ENCODE data around the gene TRNP1.

TRNP1 gene

DNA sequence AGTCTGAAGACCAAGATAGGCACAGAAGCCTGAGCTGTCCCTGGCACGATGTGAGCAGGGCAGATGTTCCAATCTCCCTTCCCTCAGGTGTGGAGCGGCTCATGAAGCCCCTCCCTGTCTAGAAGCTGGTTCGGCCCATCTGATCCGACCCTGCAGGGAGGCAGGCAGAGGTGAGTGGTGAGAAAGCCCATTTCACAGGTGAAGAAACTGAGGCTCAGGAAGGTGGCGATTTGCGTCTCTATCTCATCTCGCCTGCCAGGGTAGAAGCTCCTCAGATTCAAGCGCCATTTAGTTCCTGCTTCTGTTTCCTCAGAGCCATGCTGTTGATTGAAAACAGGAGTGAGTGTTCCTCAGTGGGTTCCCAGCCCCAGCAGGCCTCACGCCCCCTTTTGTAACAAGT lies 36.0 kb downstream of the TRNP1 start:
- Histone ChIP-seq H3K4me3 (no peak overlapping the region), H3K27ac (no peak overlapping the region)
- DNase-seq (ENCODE audit: low spot score) = no peak
- TF ChIP-seq, protein P1, sequence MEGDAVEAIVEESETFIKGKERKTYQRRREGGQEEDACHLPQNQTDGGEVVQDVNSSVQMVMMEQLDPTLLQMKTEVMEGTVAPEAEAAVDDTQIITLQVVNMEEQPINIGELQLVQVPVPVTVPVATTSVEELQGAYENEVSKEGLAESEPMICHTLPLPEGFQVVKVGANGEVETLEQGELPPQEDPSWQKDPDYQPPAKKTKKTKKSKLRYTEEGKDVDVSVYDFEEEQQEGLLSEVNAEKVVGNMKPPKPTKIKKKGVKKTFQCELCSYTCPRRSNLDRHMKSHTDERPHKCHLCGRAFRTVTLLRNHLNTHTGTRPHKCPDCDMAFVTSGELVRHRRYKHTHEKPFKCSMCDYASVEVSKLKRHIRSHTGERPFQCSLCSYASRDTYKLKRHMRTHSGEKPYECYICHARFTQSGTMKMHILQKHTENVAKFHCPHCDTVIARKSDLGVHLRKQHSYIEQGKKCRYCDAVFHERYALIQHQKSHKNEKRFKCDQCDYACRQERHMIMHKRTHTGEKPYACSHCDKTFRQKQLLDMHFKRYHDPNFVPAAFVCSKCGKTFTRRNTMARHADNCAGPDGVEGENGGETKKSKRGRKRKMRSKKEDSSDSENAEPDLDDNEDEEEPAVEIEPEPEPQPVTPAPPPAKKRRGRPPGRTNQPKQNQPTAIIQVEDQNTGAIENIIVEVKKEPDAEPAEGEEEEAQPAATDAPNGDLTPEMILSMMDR (IDR thresholded peaks at IDR 0.05) = no peak

DNA sequence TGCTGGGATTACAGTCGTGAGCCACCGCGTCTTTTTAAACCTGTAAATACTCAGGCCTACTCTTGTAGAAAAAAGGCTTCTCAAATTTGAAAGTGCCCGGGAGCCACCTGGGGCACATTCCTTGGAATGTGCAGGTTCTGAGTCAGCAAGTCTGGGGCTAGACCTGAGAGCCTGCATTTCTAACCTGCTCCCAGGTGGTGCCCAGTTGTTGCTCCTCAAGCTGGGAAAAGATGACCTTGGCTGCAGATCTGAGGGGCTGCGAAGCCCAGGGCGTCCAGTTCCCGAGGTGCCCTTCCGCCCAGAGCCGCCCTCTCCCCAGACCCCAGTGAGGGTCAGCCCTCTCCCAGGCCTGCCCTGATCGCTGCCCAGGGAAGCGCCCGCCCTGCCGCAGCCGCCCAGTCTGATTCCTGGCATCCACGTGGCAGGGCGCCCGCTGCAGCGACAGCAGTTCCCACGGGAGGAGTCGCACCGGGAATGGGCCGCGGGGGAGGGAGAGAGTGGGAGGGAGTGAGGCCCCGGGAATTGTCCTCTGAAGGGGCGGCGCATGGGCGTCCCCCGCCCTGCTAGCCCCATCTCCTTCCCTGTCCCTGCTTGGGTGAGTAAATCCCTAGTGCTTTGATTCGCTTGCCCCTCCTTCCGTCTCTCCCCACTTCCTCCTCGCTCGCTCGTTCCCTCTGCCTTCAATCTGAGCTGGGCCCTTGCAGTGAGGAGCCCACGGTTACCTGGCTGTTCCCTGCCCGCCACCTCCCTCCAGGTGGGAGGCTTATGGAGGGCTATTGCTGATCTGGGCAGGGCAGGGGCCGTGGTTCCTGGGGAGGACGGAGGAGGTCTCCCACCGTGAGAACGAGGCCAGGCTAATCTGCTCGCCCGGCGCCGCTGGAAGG lies 38.0 kb downstream of the TRNP1 start:
- H3K27ac ChIP-seq = peak overlapping the region; percentile 76 to 91
- H3K4me3 ChIP-seq = peak overlapping the region; percentile 64
- TF ChIP-seq, protein P1 (IDR thresholded peaks at IDR 0.05) = no peak
- DNase-seq (ENCODE audit: low spot score) = peak; percentile 92

DNA sequence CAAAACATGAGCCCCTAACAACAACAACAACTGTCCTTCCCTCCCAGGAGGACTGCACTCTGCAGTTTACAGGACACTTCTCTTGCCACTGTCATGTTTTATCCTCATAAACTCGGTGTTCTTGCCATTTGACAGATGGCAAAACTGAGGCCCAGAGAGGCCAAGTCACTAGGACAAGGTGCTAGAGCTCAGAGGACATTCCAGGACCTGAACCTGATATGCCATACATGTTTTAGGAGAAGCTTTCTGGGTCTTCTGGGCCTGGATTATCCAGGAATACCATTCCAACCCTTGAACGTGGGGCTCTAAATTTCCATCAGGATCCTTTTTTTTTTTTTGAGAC lies 38.6 kb downstream of the TRNP1 start:
- TF ChIP-seq, protein P1 (IDR thresholded peaks at IDR 0.05) = no peak
- Histone ChIP-seq H3K27ac (peak overlapping the region; percentile 76 to 91), H3K4me3 (peak overlapping the region; percentile 64)
- DNase-seq (ENCODE audit: low spot score) = no peak

DNA sequence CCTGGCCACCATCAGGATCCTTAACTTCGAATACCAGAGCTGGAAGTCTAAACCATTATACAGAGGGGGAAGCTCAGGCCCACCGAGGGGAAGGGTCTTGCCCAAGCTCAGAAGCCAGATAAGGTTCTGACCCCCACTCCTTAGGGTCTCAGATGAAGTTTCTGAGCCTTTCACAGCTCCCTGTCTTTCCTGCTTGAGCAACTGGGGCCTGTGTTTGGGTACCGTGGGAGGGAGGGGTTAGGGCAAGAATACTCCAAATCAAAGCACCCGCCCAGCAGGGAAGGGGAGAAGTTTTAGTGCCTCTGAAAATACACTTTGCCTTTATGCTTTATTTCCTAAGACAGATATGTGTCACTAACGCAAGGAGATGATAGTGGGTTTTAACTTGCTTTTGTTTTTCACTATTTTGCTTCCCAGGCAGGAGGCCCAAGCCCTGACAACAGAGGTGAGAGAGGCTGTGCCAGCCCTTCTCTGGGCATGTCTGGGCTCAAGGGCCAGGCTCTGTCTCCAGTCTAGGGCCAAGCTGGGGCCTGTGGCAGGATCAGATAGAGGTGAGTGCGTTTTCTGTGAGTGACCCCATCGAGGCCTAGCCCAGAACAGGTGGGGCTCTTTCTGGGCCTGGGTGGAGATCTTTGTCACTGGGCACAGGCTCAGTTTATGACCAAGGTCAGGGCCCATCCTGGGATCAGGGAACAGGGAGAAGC lies 39.7 kb downstream of the TRNP1 start:
- Histone ChIP-seq H3K27ac (peak overlapping the region; percentile 9 to 56), H3K4me3 (no peak overlapping the region)
- TF ChIP-seq, protein P1 (IDR thresholded peaks at IDR 0.05) = no peak
- DNase-seq (ENCODE audit: low spot score) = no peak

DNA sequence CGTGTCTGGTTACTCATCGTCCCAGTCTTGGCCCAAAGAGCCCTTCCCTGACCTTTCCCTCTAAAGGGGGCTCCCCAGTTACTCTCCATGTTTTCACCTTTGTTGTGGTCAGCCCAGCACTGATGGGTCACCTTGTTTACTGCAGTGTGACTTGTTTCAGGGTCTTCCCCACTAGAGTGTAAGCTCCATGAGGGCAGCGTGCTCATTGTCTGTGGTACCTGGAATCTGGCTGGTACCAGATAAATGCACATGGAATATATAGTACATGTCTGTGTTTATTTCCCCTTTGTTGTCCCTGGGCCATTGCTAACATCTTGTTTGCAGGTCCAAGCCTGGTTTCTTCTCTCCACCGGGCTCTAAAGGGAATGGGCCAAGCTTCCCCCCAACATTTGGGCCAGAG lies 41.9 kb downstream of the TRNP1 start:
- Histone ChIP-seq H3K4me3 (no peak overlapping the region), H3K27ac (no peak overlapping the region)
- TF ChIP-seq, protein P1 (IDR thresholded peaks at IDR 0.05) = no peak
- no peak for DNase-seq (ENCODE audit: low spot score)

DNA sequence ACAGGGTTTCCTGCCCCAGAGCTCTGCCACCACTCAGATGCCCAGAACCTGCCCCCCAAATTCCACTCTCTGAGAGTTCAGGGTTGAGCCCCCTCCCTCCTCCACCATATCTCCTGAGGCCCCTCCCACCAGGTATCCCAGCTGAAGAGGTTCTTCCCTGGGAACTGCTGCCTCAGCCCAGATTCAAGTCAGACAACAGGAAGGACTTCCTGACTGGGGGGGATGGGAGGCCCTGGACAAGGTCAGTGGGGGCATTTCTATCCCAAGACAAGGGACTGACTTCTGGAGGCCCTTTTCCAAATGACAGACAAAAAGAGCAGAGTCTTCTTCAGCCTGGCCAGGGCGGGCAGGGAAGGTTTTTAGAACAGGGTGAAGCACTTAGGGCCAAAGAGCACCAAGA lies 43.2 kb downstream of the TRNP1 start:
- no peak for DNase-seq (ENCODE audit: low spot score)
- Histone ChIP-seq H3K27ac (no peak overlapping the region), H3K4me3 (no peak overlapping the region)
- TF ChIP-seq, protein P1 (IDR thresholded peaks at IDR 0.05) = no peak

Data from coronary artery (tissue), 2 donors.